Astrocyte (in vitro differentiated cells and primary cell): ENCODE data around the gene CNTNAP5. TPM values are rescaled to one million over a fixed set of nuclear protein-coding genes. Genes with fewer than 3 reads are reported as not detected.

Source experiments
- DNase-seq: peaks from one replicate; pipeline ENCODE4 v3.0.0-alpha.2; 2010; ENCODE audit warnings: low read depth
- FAIRE-seq: peaks from 2 replicates; lab custom pipeline; 2011; peaks lifted over from hg19 to GRCh38; lab: Jason Lieb, UNC
- H2AFZ ChIP-seq: 2 replicates; pipeline ENCODE4 v1.6.0; 2012; ENCODE audit warnings: low read depth, low read length, inconsistent platforms
- H3K27ac ChIP-seq: 2 replicates; pipeline ENCODE4 v1.5.1; 2011; ENCODE audit warnings: low read depth, low read length, inconsistent platforms
- H3K27me3 ChIP-seq: 2 replicates; pipeline ENCODE4 v1.6.0; 2011; ENCODE audit warnings: low read length, inconsistent platforms; ENCODE audit not compliant: insufficient read depth
- H3K36me3 ChIP-seq: 2 replicates; pipeline ENCODE4 v1.5.1; 2011; ENCODE audit warnings: low read length, inconsistent platforms; ENCODE audit not compliant: insufficient read depth
- H3K4me1 ChIP-seq: 2 replicates; pipeline ENCODE4 v1.5.1; 2011; ENCODE audit warnings: low read length, inconsistent platforms; ENCODE audit not compliant: insufficient read depth
- H3K4me2 ChIP-seq: 2 replicates; pipeline ENCODE4 v1.6.0; 2012; ENCODE audit warnings: low read length, inconsistent platforms
- H3K4me3 ChIP-seq: 2 replicates; pipeline ENCODE4 v1.5.1; 2011; ENCODE audit warnings: low read depth, mild to moderate bottlenecking, low read length, inconsistent platforms; ENCODE audit not compliant: insufficient read depth
- H3K79me2 ChIP-seq: 2 replicates; pipeline ENCODE4 v1.6.0; 2012; ENCODE audit warnings: mild to moderate bottlenecking, low read length, inconsistent platforms; ENCODE audit not compliant: insufficient read depth
- H3K9ac ChIP-seq: 2 replicates; pipeline ENCODE4 v1.6.0; 2012; ENCODE audit warnings: mild to moderate bottlenecking, low read length, inconsistent platforms
- H3K9me3 ChIP-seq: 2 replicates; pipeline ENCODE4 v1.5.1; 2012; ENCODE audit warnings: low read depth, mild to moderate bottlenecking, low read length, inconsistent platforms; ENCODE audit not compliant: insufficient read depth
- H4K20me1 ChIP-seq: 2 replicates; pipeline ENCODE4 v1.6.0; 2012; ENCODE audit warnings: low read length, inconsistent platforms; ENCODE audit not compliant: insufficient read depth
- H3K27ac Mint-ChIP-seq: one replicate; pipeline ENCODE4 v1.8.0; 2021; ENCODE audit warnings: mild to moderate bottlenecking, mixed read lengths; ENCODE audit not compliant: unreplicated experiment
- H3K27me3 Mint-ChIP-seq: one replicate; pipeline ENCODE4 v1.8.0; 2021; ENCODE audit warnings: low read depth, mixed read lengths; ENCODE audit not compliant: unreplicated experiment
- H3K36me3 Mint-ChIP-seq: one replicate; pipeline ENCODE4 v1.8.0; 2021; ENCODE audit warnings: low read depth, mixed read lengths; ENCODE audit not compliant: unreplicated experiment
- H3K4me1 Mint-ChIP-seq: one replicate; pipeline ENCODE4 v1.8.0; 2021; ENCODE audit warnings: low read depth, mixed read lengths; ENCODE audit not compliant: unreplicated experiment
- H3K4me3 Mint-ChIP-seq: one replicate; pipeline ENCODE4 v1.8.0; 2021; ENCODE audit warnings: mild to moderate bottlenecking, moderate library complexity, mixed read lengths; ENCODE audit not compliant: unreplicated experiment
- H3K9me3 Mint-ChIP-seq: one replicate; pipeline ENCODE4 v1.8.0; 2021; ENCODE audit warnings: mild to moderate bottlenecking, mixed read lengths; ENCODE audit not compliant: unreplicated experiment
- EZH2 ChIP-seq: IDR thresholded peaks from 2 replicates; pipeline ENCODE4 v1.6.1; 2012; ENCODE audit warnings: mild to moderate bottlenecking, low read length, inconsistent platforms; ENCODE audit not compliant: insufficient read depth
- total RNA-seq: library from RNA; stranded (reverse); gene quantifications from 2 replicates; pipeline ENCODE4 v1.2.1, GENCODE V29; 2021
- TF ChIP-seq, protein P1 (sequence below): IDR thresholded peaks from 2 replicates; pipeline ENCODE4 v1.5.1; 2011; ENCODE audit warnings: low read depth, mild to moderate bottlenecking, inconsistent platforms, low read length, moderate library complexity; ENCODE audit not compliant: insufficient read depth

Gene CNTNAP5
- total RNA-seq, 1 donor from 2014 or later = 0.30 TPM

DNA sequence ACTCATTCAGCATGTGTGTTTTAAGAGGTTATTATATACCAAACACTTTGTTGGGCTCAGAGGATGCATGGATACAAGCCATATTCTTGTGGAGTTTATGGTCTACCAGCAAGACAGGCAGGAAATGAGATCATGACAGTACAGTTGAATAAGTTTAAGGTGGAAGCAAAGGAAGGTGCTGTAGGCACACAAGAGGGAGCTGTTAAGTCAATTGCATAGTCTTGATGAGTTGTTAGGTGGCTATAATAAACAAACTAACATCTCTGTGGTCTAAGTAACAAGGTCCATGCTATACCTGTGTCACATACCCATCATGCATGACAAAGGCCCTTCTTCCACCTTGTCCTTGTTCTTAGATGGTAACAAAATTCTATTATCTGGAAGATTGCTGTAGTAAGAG is 538.3 kb downstream of the CNTNAP5 start:
- Histone ChIP-seq H3K27me3 (no peaks in the 10 kb centered on the region), H3K4me1 (no peaks in the 10 kb centered on the region), H2AFZ (no peak overlapping the region), H3K4me3 (no peak overlapping the region), H3K36me3 (no peaks in the 10 kb centered on the region), H3K4me2 (no peak overlapping the region), H4K20me1 (no peaks in the 10 kb centered on the region), H3K79me2 (no peaks in the 10 kb centered on the region), H3K27ac (no peak overlapping the region), H3K9ac (no peak overlapping the region), H3K9me3 (peaks cover 3% of the 10 kb centered on the region)
- no peak for DNase-seq
- TF ChIP-seq EZH2 = no peak
- TF ChIP-seq, protein P1, sequence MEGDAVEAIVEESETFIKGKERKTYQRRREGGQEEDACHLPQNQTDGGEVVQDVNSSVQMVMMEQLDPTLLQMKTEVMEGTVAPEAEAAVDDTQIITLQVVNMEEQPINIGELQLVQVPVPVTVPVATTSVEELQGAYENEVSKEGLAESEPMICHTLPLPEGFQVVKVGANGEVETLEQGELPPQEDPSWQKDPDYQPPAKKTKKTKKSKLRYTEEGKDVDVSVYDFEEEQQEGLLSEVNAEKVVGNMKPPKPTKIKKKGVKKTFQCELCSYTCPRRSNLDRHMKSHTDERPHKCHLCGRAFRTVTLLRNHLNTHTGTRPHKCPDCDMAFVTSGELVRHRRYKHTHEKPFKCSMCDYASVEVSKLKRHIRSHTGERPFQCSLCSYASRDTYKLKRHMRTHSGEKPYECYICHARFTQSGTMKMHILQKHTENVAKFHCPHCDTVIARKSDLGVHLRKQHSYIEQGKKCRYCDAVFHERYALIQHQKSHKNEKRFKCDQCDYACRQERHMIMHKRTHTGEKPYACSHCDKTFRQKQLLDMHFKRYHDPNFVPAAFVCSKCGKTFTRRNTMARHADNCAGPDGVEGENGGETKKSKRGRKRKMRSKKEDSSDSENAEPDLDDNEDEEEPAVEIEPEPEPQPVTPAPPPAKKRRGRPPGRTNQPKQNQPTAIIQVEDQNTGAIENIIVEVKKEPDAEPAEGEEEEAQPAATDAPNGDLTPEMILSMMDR = no peak
- H3K36me3 Mint-ChIP-seq = peaks cover 2% of the 10 kb centered on the region
- no peak overlapping the region for H3K4me3 Mint-ChIP-seq
- no peaks in the 10 kb centered on the region for H3K4me1 Mint-ChIP-seq
- no peaks in the 10 kb centered on the region for H3K27me3 Mint-ChIP-seq
- H3K27ac Mint-ChIP-seq = no peak overlapping the region
- no peak for FAIRE-seq
- H3K9me3 Mint-ChIP-seq = no peaks in the 10 kb centered on the region

DNA sequence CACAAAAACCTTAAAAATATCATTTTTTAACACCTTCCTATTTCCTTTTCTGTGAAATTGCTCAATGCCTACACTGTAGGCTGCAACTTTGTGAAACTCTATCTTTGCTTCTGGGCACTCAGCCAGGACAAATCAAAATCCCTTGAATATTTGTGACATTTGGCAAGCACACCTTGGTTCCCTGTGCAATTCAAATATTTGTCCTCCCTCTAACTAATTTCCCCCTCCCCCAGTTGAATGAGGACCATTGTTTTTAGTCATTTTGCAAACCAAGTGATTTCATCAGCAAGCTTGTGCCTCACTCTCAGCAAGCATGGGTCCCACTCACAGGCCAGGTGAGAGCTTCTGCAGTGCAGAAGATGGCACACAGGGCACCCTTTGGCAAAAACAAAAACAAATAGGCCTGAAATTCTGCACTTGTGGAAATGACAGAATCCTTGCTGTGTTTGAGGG is 541.5 kb downstream of the CNTNAP5 start:
- H3K27ac ChIP-seq = no peak overlapping the region
- DNase-seq (no peak), FAIRE-seq (no peak)
- Mint-ChIP-seq H3K4me3 (no peak overlapping the region), H3K4me1 (peaks cover 2% of the 10 kb centered on the region), H3K9me3 (no peaks in the 10 kb centered on the region), H3K27me3 (no peaks in the 10 kb centered on the region), H3K36me3 (peaks cover 2% of the 10 kb centered on the region), H3K27ac (no peak overlapping the region)
- TF ChIP-seq, protein P1 = no peak
- TF ChIP-seq EZH2 = no peak
- H2AFZ ChIP-seq = no peak overlapping the region
- peaks cover 3% of the 10 kb centered on the region for H3K9me3 ChIP-seq
- H3K4me2 ChIP-seq = no peak overlapping the region
- no peak overlapping the region for H3K9ac ChIP-seq
- H3K79me2 ChIP-seq = no peaks in the 10 kb centered on the region
- no peak overlapping the region for H3K4me3 ChIP-seq
- no peaks in the 10 kb centered on the region for H3K36me3 ChIP-seq
- H3K4me1 ChIP-seq = no peaks in the 10 kb centered on the region
- H4K20me1 ChIP-seq = no peaks in the 10 kb centered on the region
- no peaks in the 10 kb centered on the region for H3K27me3 ChIP-seq

DNA sequence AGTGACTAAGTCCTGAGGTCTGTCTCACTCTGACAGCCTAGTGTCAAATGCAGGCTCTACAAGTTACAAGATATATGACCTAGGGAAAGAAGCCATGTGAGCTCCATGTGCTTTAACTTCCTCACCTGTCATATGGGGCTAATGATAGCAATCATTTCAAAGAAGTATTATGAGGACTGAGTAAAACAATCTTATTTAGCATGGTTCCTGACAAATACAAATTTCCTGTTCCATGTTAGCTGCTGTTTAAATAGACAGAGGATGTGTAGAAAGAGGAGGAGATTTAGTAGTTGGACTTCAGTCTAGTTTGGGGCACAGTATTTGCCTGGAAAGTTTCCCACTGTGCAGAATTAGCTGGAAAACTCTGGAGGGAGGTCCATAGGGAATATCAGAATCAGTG is 545.8 kb downstream of the CNTNAP5 start:
- Histone ChIP-seq H3K4me2 (no peak overlapping the region), H3K27me3 (no peaks in the 10 kb centered on the region), H3K4me3 (no peak overlapping the region), H4K20me1 (no peaks in the 10 kb centered on the region), H3K27ac (no peak overlapping the region), H3K36me3 (no peaks in the 10 kb centered on the region), H2AFZ (no peak overlapping the region), H3K4me1 (no peaks in the 10 kb centered on the region), H3K9me3 (no peaks in the 10 kb centered on the region), H3K9ac (no peak overlapping the region), H3K79me2 (no peaks in the 10 kb centered on the region)
- peaks cover 2% of the 10 kb centered on the region for H3K4me1 Mint-ChIP-seq
- H3K27ac Mint-ChIP-seq = no peak overlapping the region
- FAIRE-seq (no peak), DNase-seq (no peak)
- TF ChIP-seq, protein P1 = no peak
- TF ChIP-seq EZH2 = no peak
- H3K36me3 Mint-ChIP-seq = peaks cover 2% of the 10 kb centered on the region
- no peak overlapping the region for H3K4me3 Mint-ChIP-seq
- H3K27me3 Mint-ChIP-seq = peaks cover 2% of the 10 kb centered on the region
- H3K9me3 Mint-ChIP-seq = no peaks in the 10 kb centered on the region
